HG03159 (cell line): ENCODE data around the gene STPG4.

ENCODE experiments used
- ATAC-seq: cut with Tn5 transposase; IDR thresholded peaks from one replicate; pipeline ENCODE4 v1.9.1; 2021; ENCODE audit warnings: mild to moderate bottlenecking, moderate library complexity; ENCODE audit not compliant: unreplicated experiment

The STPG4 gene

DNA sequence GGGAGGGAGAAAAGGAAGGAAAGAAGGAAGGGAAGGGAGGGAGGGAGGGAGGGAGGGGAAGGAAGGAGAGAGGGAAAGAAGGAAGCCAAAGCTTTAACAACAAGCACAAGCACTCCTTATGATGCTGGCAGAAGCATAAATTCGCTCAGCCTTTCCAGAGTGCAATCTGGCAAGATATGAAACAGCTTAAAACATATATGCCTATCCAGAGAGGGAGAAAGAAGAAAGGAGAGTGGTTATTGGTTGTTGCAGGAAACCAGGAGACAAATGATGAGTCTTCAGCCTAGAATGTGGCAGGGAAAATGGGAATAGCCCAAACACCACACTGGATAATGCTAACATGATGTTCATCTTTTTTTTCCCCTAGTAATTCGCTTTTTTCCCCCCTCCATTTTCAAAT is 64.0 kb downstream of the STPG4 start:
- no peak for ATAC-seq

DNA sequence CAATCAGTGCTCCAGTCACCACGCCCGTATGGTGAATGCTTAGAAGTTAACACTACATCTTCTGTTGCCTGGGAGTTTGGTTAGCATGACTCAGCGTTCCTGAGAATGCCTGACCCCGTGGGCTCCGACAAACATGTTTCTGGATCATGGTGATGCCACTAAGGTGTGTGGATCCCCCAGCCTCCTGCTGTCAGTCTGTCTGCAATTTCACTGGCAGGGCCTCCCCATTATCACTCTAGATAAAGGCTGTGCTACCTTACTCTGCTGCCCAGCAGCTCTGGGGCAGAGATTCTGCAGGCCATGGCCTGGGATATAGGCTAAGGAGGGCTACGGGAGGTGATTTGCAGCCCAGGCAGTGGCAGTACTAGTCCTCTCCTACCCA is 66.0 kb downstream of the STPG4 start:
- no peak for ATAC-seq

DNA sequence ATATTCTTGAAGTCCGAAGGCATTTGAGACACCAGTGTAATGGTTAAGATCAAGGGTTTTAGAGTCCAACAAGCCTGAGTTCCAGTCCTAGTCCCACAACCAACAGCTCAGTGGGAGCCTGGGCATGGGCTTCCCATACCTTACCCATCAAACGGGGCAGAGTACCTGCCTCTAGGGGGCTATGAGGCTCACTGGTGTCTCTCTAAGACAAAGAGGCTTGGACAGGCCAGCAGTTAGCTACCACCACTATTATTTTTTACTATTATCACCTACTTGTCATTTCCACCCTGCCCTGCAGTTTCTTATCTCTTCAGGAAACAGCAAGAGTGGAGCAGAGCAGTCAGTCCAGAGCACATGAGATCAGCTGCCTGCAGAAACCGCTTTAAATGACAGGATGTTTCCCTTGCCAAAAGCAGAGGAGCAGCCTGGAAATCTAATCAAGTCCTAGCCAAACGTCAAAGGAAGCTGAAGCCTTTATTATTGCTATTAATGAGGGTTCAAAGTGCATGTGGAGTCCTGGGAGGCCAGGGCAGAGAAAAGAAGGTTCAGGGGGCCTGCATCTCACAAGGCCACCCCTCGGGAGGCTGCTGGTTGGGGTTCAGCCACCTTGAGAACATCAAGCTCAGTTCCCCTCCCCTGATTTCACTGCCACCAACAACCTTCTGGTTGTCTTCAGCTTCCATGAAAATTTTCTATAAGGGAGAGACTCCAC is 66.6 kb downstream of the STPG4 start:
- no peak for ATAC-seq

DNA sequence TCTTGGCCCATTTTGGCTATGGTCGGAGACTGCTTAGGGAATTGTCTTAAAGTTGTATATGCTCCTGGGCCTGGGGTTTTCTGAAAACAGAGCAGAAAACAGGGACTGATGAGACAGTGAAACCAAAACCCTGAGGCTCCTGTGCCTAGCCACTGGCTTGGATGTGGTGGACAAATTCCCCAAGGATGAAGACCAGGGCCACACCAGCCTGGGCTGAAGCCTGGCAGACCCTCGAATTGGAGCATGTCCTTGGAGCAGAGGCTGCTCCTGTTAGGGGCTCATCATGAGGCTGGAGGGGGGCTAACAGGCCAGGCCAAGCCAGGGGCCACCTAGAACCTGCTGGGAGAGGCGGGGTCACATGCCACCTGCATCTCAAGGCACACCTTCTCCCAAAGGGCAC is 68.1 kb downstream of the STPG4 start:
- ATAC-seq = no peak

DNA sequence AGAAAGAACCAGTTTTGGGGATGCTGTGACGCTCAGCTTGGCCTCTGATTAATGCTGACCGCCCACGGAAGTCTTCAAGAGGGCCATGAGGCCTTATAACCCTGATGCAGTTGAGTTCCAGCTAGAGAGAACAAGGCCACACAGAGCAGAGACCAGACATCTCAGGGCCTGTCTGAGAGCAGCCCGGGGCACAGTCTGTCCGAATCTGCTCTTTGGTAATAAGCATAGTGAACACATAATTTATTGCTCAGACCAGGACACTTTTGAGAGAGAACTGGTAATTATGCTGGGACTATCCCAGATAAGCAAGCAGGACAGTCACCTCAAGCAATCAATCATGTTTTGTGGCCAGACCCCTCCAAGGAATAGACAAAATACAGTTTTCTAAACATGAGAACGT is 68.5 kb downstream of the STPG4 start:
- no peak for ATAC-seq

DNA sequence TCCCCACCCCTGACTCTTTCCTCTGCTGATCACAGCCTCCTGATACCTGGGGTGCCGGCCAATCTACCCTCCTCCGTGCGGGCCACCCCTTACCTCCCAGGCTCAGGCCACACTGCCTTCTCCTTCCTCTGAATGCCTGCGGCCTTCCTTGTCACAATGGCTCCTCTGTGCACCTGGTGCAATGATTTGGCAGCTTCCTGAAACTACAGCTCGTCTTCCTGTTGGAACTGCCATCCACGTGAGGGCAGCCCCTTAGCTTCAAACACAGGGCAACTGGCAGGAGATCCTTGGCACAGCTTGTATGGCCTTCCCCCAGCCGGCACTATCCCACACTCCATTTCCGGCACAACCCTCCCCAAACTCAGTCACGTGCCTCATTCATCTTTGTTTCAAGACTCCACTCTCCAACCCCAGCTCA is 69.0 kb downstream of the STPG4 start:
- no peak for ATAC-seq

DNA sequence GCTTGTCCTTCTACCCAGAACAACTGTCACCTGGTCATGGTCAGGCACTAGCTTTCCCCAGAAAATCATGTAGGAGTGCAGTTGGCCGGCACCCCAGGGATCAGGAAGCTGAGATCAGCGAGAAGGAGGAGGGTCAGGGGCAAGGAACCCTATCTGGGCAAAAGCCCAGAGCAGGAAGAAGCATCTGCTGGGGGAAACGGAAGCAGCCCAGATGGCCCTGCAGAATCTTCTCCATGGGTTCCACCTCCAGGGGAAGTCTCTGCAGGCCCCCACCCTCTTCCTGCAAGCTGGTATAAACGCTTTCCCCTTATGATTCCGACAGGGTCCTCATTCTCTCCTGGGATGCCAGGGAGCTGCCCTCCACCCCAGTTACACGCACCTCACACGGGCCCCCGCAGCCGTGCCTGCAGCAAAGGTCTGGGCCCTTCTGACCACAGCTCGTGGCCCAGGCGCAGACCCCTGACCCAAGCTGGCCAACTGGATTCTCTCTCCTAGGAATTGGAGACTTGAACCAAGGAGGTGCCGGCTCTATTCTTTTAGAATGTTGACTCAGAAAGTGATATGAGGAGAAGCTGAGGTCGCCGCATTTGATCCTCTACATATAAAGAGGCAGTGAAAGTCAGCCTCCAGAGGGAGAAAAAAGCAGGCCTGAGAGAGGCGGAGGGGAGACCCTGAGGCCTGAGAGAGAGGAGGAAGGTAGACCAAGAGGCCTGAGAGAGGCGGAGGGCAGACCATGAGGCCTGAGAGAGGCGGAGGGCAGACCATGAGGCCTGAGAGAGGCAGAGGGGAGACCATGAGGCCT is 71.0 kb downstream of the STPG4 start:
- ATAC-seq = no peak

DNA sequence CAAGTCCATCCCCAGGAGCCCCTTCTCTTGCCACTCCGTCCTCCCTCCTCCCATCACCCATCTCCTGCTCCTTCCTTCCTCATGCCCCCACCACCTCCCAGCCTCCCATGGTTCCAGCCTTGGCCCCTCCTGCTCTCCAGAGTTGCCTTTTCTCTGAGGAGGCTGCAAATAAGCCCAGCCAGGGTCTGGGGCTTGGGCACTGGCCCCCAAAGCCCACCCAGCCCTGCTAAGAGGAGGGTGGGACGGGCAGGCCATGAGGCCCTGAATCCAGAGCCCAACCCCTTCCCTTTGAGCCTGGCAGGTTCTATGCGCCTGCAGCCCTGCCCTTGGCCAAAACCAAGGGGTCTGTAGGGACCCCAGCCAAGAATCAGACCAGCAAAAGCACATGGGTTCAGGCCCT is 71.6 kb downstream of the STPG4 start:
- no peak for ATAC-seq

DNA sequence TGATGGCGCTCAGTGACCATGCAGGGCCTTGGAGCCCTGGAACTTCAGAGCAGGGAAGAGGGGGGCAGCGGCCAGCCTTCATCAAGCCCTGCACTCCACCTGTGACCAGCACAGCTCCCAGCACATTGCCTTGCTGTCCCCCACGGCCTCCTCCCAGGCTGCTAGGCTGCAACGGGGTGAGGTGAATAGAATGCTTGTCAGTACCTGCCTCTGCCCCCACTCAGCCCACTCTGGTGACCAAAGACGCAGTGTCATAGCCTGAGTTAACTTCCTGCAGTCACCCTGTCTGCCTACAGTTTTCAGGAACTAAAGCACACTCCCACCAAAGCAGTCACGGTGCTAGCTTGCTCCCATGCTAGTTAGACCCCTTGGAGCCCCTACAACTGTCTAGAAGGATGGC is 72.1 kb downstream of the STPG4 start:
- ATAC-seq = no peak

DNA sequence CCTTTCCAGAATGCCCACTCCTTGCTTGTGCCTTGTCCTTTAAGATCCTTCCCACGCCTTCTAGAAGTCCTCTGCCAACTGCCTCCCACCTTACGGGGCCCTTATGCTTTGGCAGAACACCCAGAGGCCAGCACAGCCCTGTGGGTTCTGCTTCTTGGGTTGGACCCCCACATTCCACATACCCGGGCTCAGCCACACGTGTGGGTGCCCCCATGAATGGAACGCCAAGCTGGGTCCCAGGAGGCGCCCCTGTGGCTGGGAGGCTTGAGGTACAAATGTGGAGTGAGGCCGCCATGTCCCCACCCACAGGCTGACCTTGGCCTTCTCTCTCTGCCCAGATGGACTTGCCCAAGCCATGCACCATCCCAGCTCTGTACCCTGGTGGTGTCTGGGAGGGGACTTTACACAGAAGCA is 74.2 kb downstream of the STPG4 start:
- no peak for ATAC-seq

DNA sequence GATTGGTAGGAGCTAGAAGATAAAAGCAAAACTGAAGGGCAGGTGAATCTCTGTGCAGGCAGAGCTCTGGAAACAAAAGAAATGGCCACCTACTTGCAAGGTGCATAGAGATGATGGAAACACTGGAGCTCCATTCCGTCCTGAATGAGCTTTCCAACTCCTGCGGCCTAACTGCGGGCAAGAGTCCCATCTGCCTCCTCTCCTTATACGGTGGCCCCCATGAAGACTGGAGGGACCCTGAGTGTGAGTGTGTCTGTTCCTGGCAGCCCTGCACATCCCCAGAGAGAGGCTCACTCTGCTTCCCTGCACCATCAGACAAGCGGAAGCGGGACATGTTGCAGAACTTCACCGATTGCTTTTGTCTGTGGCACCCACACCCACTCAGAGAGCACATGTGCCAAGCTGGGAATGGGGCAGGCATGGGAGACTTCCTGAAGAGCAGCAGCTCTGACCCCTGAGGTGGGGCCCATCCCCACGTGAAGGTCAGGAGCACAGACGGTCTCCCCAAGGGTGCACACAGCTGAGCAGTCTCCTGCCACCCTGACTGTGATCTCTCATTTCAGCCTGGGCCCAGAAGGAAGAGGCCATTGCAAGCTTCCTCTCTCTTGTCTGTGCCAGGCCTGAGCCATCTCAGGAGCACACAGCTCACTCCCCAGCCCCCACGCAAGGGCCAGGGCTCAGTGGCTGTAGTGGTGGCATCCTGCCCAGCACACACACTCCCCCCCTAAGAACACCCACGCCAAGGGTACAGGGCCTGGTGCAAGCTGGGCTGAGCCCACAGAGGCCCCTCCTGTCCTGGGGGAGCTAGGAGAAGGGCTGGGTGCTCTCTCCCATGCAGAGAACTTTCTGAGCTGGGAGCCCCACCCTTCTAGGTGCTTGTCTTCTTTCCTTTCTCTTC is 75.3 kb downstream of the STPG4 start:
- no peak for ATAC-seq

DNA sequence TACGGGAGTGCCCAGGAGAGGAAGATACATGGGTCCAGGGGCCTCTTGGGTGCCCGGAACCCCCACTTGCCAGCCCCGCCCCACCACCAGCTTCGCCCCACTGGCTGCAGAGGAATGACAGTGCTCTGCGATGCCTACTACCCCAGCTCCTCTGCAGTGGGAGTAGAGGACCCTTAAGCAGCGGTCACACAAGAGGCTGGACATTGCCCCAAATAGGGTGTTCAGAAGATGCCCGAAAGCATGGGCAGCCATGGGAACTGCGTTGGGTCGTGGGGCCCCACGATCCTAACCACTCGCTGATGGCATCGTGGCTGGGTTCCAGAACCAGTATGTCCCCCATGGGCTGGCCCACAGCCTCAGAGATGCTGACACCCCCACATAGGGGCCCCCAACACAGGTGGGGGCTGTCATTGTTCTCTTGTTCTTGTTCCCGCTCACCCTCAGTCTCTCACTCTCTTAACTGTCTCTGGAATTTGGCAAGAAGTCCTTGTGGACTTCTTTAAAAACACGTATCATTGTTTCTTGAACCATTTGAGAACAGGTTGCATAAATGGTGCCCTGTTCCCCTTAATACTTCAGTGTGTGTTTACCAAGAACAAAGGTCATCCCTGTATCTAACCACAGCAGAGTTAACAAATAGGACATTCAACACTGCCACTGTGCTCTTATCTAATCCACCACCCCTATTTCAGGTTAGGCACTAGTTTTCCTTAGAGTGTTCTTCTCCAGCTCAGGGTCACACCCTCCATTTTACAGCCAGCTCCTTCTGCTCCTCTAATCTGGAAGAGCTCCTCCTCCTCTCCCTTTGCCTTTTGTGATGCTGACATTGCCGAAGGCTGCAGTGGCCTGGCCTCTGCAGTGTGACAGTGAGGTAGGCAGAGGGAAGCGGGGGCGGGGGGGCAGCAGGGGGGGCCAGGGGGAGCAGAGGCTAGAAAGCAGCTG is 76.3 kb downstream of the STPG4 start:
- ATAC-seq = no peak

DNA sequence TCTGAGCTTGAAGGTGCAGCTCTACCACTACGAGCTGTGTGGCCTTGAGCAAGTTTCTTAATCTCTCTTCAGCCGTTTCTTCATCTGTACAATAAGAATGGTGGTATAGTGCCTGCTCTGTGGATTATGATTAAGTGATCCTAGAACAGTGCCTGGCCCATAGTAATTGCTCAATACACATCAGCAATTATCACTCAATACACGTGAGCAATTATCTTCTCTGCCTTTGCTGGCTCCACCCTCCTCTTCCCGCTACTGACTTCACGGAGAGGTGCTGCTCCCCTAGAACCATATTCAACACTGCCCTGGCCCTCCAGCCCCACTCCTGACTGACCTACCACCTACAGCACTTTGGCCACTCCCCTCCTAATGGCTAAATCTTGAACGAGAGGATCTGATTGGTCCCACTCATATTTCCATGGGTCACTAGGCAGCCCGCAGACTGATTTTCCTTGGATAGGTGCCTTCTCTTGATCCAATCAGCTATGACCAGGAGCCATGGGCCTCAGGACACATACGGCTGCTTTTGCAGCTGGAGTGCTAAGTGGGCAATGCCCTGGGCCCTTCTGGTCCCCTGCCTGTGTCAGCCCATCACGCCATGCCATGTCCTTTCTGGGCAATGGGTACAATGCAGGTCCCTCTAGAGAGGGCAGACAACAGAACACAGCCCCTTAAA is 77.5 kb downstream of the STPG4 start:
- ATAC-seq = no peak

DNA sequence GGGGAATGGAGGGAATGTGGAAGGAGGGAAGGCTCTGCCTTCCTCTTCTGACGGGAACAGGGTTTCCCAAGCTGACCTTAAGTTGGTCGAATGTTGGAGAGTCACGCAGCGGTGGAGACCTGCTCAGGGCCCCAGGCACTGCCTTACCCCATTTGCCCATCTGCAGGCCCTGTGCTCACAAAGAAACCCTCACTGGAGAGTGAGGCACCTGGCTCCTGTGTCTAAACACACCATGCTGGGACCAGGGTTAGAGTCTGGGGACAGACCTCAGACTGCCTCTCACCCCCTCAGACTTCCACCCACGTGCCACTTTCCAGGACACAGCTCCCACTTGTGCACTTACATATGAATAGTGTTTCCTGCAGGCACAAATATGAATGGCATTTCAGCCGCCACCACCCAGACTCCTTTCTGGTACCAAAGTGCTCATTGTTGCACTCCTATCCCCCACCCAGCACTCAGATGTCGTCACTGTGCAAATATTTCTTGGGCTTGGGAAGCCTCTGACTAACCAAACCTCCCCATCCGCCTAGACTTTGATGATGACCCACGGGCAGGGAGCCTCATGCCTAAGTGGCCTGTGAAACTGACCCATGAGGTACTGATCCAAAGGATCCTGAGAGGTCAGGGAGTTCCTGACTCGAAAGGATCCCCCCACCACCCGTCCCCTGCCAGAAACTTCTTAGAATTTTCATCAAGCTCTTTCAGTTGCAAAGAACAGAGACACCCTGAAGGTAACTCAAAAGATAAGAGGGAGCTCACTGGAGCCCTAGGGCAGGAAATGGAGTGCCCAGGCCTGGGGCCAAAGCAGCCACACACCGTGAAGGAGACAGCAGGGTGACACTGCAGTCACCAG is 78.3 kb downstream of the STPG4 start:
- ATAC-seq = no peak

DNA sequence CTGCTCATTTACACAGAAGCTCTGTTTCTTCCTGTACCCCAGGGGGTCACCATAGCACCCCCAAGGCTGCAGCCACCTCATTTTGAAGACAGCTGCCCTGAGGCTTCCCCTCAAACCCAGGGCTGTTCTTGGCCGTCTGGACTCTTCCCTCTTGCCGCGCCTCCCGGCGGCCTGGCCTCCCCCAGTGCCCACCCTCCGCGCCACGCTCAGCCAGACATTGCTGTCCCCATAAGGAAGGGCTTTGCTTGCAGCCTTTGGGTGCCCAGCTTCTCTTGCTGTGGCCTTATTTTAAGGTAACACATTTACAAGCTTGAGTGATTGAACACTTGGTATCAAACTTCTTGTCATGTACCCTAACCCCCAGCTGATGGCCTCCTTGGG is 79.0 kb downstream of the STPG4 start:
- ATAC-seq = no peak

DNA sequence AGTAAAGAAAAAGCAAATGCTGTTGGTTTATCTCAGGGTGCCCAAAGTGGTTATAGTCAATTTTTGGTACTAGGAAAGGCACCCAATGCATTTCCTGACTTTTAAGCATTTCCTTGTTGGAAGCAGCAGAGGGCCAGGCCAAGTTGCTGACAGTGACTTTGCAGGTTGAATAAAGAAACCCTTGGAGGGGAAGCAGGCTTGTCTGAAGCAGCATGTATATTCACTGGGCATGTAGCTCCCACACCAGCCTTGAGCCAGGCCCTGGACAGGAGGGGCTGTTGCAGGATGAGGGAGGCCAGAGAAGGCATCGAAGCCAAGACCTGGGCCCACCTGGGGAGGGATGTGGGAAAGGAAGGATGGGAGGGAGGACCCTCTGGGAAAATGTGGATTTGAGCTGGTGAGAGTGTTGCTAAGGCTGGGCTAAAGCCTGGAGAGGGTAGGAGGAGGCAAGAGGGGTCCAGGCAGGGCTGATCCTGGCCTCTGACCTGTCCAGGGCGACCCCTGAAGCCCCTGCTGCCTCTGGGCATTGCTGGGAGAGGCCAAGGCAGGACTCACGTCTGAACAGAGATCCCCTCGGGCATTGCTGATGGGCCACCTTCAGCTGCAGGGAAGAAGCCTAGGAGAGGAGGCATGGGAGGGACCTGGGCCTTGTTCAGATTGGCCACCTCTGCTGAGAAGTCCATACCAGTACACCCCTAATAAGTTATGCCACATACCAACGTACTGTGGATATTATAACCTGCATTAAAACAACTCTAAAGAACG is 79.6 kb downstream of the STPG4 start:
- ATAC-seq = no peak

DNA sequence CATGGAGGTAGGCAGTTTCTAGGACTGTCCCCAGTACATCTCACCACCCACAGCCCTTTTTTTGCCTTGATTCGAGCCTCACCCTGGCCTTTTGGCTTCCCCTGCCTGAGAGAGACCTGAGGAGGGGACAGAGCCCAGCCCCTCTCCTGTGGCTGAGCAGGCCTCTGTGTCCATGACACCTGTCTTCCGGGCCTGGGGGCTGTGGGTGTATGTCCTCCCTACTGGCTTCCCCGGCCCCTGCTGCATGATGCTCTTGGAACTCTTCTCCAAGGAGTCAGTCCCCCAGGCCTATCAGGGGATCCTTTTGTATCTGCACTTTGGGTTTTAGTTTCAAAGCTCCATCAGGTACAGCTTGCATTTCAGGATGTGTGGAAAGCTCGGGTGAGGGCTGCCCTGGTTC is 80.4 kb downstream of the STPG4 start:
- ATAC-seq = no peak

DNA sequence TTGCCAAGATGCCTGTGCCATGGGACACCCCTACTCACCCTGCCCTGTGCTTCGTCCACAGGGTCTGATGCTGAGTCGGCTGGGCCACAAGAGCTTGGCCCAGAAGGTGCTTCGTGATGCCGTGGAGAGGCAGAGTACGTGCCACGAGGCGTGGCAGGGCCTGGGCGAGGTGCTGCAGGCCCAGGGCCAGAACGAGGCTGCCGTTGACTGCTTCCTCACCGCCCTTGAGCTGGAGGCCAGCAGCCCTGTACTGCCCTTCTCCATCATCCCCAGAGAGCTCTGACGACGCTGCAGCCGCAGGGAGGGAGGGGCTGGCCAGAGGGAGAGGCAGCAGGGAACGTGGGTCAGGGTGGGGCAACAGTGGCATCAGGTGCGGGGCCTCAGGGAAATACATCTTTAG is 81.5 kb downstream of the STPG4 start:
- ATAC-seq = no peak
